IPS-18a (cell line): ENCODE measurements around the gene SLC35F1.
A peak's percentile ranks its signal among the peaks of the same experiment; 100 is the strongest.
"Not testable (repeated sequence)": the region's sequence is repeated elsewhere in the genome, so short reads cannot be mapped to it uniquely, and the experiment has no call there.

ENCODE experiments used
- H3K27ac ChIP-seq: one replicate; pipeline ENCODE4 v1.5.1; 2013; ENCODE audit warnings: low read length
- H3K27me3 ChIP-seq: one replicate; pipeline ENCODE4 v1.6.1; 2013; ENCODE audit warnings: mild to moderate bottlenecking, low read length; ENCODE audit not compliant: control insufficient read depth, insufficient read depth
- H3K36me3 ChIP-seq: one replicate; pipeline ENCODE4 v1.6.1; 2013; ENCODE audit warnings: low read depth, low read length; ENCODE audit not compliant: control insufficient read depth
- H3K4me1 ChIP-seq: one replicate; pipeline ENCODE4 v1.6.1; 2013; ENCODE audit warnings: low read depth, low read length; ENCODE audit not compliant: control insufficient read depth
- H3K4me3 ChIP-seq: one replicate; pipeline ENCODE4 v1.5.1; 2013; ENCODE audit warnings: low read length
- H3K9ac ChIP-seq: one replicate; pipeline ENCODE4 v1.6.1; 2013; ENCODE audit warnings: mild to moderate bottlenecking, low read length, moderate library complexity
- H3K9me3 ChIP-seq: one replicate; pipeline ENCODE4 v1.6.1; 2013; ENCODE audit warnings: low read depth, low read length; ENCODE audit not compliant: control insufficient read depth

SLC35F1 gene

GRCh38 chr6:117906958-117907600 lies at the start of gene SLC35F1:
TSS of gene SLC35F1 (plus strand) at chr6:117907264.
- Histone ChIP-seq H3K36me3 (no peaks in the 10 kb centered on the region), H3K27ac (no peak within 1 kb of the TSS), H3K4me1 (peaks cover 10% of the 10 kb centered on the region), H3K9ac (peak within 1 kb of the TSS; percentile 49), H3K4me3 (peak within 1 kb of the TSS; percentile 66), H3K27me3 (peaks cover 24% of the 10 kb centered on the region), H3K9me3 (no peaks in the 10 kb centered on the region)

DNA sequence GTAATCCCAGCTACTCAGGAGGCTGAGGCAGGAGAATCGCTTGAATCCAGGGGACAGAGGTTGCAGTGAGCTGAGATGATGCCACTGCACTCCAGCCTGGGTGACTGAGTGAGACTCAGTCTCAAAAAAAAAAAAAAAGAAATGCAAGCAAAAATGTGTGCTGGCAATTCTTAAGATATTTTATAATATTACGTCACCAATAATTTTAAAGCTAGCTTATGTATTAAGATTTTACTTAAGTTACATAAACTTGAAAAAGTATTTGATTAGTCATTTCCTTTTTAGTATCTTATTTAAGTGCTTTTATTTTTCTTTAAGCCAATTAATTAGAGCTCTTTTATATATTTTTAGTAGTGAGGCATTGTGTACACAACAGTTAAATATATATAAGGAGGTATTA lies 48.5 kb upstream of the SLC35F1 start:
- not testable (repeated sequence) for H3K9me3 ChIP-seq, H3K36me3 ChIP-seq, H3K27ac ChIP-seq, H3K9ac ChIP-seq, H3K4me3 ChIP-seq, H3K27me3 ChIP-seq
- H3K4me1 ChIP-seq, result peaks cover 10% of the 10 kb centered on the region

DNA sequence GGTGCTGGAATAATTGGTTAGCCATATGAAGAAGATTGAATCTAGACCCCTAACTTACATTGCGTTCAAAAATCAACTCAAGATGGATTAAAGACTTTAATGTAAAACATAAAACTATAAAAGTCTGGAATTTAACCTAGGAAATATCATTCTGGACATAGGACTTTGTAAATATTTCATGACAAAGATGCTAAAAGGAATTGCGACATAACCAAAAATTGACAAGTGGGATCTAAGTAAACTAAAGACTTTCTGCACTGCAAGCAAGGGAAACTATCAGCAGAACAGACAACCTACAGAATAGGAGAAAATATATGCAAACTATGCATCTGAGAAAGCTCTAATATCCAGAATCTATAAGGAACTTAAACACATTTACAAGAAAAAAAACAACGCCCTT lies 45.5 kb upstream of the SLC35F1 start:
- H3K27ac ChIP-seq, result no peak overlapping the region
- H3K4me1 ChIP-seq, result peaks cover 10% of the 10 kb centered on the region
- H3K27me3 ChIP-seq, result no peaks in the 10 kb centered on the region
- H3K9me3 ChIP-seq, result peaks cover 6% of the 10 kb centered on the region
- no peak overlapping the region for H3K4me3 ChIP-seq
- no peaks in the 10 kb centered on the region for H3K36me3 ChIP-seq
- no peak overlapping the region for H3K9ac ChIP-seq

DNA sequence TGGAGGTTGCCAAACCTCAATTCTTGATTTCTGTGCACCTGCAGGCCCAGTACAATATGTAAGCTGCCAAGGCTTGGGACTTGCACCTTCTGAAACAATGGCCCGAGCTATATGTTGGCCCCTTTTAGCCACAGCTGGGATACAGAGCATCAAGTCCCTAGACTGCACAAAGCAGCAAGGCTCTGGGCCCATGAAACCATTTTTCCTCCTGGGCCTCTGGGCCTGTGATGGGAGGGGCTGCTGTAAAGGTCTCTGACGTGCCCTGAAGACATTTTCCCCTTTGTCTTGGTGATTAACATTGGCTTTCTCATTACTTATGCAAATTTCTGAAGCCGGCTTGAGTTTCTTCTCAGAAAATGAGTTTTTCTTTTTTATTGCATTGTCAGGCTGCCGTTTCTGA lies 40.5 kb upstream of the SLC35F1 start:
- no peaks in the 10 kb centered on the region for H3K27me3 ChIP-seq
- no peak overlapping the region for H3K4me3 ChIP-seq
- H3K4me1 ChIP-seq, result no peaks in the 10 kb centered on the region
- H3K9ac ChIP-seq, result no peak overlapping the region
- no peaks in the 10 kb centered on the region for H3K36me3 ChIP-seq
- H3K9me3 ChIP-seq, result peaks cover 12% of the 10 kb centered on the region
- H3K27ac ChIP-seq, result no peak overlapping the region

DNA sequence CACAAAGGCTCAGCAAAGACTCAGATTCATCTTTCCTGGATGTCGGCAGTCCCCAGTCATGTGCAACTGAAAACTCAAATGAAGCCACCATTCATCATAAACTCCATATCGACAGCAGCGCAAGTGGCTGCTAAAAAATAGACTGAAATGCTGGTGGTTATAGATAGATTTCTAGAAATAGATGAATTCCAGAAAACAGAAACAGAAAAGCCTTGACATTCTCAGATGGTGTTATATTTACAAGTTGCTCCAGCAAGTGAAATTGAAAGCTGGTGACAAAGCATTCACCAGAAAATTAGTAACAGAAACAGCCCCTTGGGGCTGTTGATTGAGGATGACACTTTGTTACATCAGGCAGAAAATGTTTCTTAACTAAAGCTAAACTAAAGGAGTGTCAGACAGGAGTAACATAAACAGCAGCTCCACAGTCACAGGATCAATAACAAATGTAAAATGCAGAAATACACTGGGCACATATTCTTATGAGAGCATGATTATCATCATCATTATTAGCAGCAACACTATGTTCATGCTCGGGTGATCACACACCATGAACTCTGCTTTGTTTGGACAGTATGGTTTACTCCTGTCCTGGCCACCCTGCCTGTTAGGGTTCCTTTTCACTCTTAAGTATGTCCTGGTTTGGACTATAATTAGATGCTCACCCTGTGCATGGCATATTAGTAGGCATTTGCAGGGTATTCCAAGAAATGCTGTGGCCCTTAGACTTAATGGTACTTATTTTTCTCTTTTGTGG lies 36.4 kb upstream of the SLC35F1 start:
- Histone ChIP-seq H3K36me3 (no peaks in the 10 kb centered on the region), H3K4me3 (no peak overlapping the region)

GRCh38 chr6:117880824-117881223 lies 26.2 kb upstream of the SLC35F1 start:
- Histone ChIP-seq H3K36me3 (no peaks in the 10 kb centered on the region), H3K4me3 (no peak overlapping the region)

More for the DNA sequence above, 36.4 kb upstream of the SLC35F1 start:
- no peaks in the 10 kb centered on the region for H3K27me3 ChIP-seq
- H3K27ac ChIP-seq, result no peak overlapping the region
- H3K4me1 ChIP-seq, result no peaks in the 10 kb centered on the region
- no peak overlapping the region for H3K9ac ChIP-seq
- peaks cover 12% of the 10 kb centered on the region for H3K9me3 ChIP-seq

DNA sequence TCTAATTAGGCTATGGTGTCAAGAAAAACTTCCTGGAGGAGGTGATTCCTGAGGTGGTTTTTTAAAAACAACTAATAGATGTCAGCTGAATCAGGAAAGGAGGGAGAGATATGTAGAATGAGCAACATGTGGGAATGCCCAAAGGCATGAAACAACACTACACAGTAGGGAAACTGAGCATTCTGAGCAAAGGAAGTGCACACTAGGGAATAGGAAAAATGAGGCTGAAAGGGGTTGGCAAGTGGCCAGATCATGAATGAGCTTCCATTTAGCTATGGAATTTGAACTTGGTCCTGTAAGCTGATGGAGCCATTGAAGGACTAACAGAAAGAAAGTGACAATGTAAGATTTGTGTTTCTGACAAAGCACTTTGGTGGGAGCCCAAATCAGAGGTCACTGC lies 16.9 kb upstream of the SLC35F1 start:
- Histone ChIP-seq H3K27me3 (no peaks in the 10 kb centered on the region), H3K9ac (no peak overlapping the region), H3K9me3 (no peaks in the 10 kb centered on the region), H3K36me3 (no peaks in the 10 kb centered on the region), H3K4me1 (no peaks in the 10 kb centered on the region), H3K27ac (no peak overlapping the region), H3K4me3 (no peak overlapping the region)

More at GRCh38 chr6:117880824-117881223, 26.2 kb upstream of the SLC35F1 start:
- H3K9me3 ChIP-seq, result no peaks in the 10 kb centered on the region
- no peaks in the 10 kb centered on the region for H3K27me3 ChIP-seq
- H3K27ac ChIP-seq, result no peak overlapping the region
- H3K4me1 ChIP-seq, result peaks cover 16% of the 10 kb centered on the region
- H3K9ac ChIP-seq, result no peak overlapping the region

DNA sequence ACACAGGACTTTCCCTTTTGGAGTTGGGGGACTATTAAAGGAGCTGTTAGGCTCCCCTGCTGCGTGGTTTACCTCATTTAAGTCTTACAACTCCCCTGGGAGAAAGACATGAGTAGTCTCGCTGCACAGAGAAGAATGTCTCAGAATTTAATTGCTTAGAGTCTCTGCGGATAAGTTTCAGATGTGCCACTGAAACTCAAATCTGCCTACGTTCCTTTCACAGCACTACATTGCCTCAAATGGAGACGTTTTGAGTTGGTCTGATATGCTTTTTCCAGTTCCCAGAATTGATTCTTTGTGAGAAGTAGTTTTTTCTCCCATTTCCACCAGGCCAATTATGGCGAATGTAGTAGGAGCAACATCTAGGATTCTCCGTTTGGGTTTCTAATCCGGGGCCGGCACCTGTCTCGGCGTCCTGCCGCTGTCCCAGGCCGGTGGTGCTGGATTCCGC lies 532 bp upstream of the SLC35F1 start:
- Histone ChIP-seq H3K27me3 (peaks cover 24% of the 10 kb centered on the region), H3K9ac (peak overlapping the region; percentile 45), H3K4me3 (peak overlapping the region; percentile 66)

GRCh38 chr6:117907601-117908245 lies 659 bp downstream of the SLC35F1 start:
- Histone ChIP-seq H3K9ac (peak overlapping the region; percentile 49), H3K27ac (no peak overlapping the region), H3K27me3 (peaks cover 24% of the 10 kb centered on the region), H3K4me1 (peaks cover 10% of the 10 kb centered on the region), H3K36me3 (no peaks in the 10 kb centered on the region), H3K4me3 (peak overlapping the region; percentile 63), H3K9me3 (no peaks in the 10 kb centered on the region)

More for the DNA sequence above, 532 bp upstream of the SLC35F1 start:
- H3K36me3 ChIP-seq, result no peaks in the 10 kb centered on the region
- H3K4me1 ChIP-seq, result peaks cover 10% of the 10 kb centered on the region
- H3K27ac ChIP-seq, result no peak overlapping the region
- no peaks in the 10 kb centered on the region for H3K9me3 ChIP-seq

DNA sequence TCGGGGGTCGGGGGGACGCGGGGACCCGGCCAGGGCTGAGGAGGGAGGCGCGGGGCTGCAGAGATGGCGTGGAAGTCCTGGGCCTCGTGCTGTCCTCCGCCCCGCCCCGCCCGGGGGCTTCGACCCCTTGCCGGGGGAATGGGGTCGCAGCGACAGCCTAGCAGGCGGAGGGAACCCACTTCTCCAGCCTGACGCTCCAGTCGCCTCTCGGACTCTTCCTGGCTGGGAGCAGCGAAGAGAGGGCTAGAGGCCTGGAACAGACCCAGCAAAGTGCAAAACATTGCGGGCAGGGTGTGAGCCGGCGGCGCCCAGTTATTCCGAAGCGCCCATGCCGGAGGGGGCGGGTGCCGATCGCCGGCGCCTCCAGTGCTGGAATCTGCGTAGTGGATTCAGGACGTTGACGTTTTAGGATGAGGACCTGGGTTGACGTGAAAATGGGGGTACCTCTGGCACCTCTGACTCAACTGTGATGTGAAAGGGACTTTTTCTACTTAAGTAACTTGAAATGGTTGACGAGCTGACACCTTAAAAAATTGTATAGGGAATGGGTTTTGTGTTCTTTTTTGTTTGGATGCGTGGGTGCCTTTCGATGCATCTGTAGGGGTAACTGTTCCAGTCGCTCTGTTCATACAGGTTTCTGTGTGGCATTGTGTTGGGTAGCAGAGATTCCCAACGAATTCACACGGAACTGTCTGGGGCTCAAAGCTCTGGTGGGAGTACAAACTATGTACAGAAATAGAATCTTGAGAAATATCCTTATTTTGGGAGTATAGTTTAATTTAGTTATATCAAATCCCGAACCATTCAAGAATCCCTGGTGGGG lies 1.4 kb downstream of the SLC35F1 start:
- no peaks in the 10 kb centered on the region for H3K36me3 ChIP-seq
- H3K27ac ChIP-seq, result no peak overlapping the region
- peaks cover 10% of the 10 kb centered on the region for H3K4me1 ChIP-seq
- no peaks in the 10 kb centered on the region for H3K9me3 ChIP-seq
- peak overlapping the region; percentile 49 for H3K9ac ChIP-seq
- H3K4me3 ChIP-seq, result peak overlapping the region; percentile 63
- H3K27me3 ChIP-seq, result peaks cover 24% of the 10 kb centered on the region

GRCh38 chr6:117909638-117910037 lies 2.6 kb downstream of the SLC35F1 start:
- Histone ChIP-seq H3K27me3 (peaks cover 24% of the 10 kb centered on the region), H3K27ac (no peak overlapping the region)

More at GRCh38 chr6:117909638-117910037, 2.6 kb downstream of the SLC35F1 start:
- H3K9ac ChIP-seq, result no peak overlapping the region
- H3K9me3 ChIP-seq, result no peaks in the 10 kb centered on the region
- H3K4me3 ChIP-seq, result no peak overlapping the region
- peaks cover 10% of the 10 kb centered on the region for H3K4me1 ChIP-seq
- no peaks in the 10 kb centered on the region for H3K36me3 ChIP-seq
